Activated naive CD4-positive, alpha-beta T cell (primary cell): Measurements from ENCODE around the gene GPR65.
"Not testable (repeated sequence)": the region's sequence is repeated elsewhere in the genome, so short reads cannot be mapped to it uniquely, and the experiment has no call there.

Experiments
- DNase-seq, 4 experiments: peaks; one replicate each; lab custom pipeline; 2025; lab: John Stamatoyannopoulos, UW

GPR65 gene

DNA sequence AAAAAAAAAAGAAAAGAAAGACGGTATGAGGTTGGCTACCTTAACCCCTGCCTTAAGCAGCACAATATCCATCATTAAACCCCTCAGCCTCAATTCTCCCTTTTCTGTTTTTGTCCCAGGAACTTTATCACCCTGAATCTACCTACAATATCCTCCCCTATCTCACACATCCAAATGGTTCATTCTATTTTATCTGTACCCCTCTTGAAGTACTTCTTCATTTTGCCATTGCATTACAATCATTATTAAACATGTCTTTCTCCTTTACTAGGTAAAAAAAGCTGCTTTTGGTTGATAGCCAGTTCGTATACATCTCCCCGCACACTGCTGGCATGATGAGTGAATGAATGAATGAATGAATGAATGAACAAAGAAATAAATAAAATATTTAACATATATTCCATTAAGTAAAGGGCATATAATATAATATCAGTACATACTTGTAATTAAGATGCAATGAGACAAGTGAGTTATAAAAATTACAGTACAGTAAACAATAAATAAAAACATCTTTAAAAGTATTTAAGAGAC lies 364 bp upstream of the GPR65 start:
- no peak for DNase-seq

DNA sequence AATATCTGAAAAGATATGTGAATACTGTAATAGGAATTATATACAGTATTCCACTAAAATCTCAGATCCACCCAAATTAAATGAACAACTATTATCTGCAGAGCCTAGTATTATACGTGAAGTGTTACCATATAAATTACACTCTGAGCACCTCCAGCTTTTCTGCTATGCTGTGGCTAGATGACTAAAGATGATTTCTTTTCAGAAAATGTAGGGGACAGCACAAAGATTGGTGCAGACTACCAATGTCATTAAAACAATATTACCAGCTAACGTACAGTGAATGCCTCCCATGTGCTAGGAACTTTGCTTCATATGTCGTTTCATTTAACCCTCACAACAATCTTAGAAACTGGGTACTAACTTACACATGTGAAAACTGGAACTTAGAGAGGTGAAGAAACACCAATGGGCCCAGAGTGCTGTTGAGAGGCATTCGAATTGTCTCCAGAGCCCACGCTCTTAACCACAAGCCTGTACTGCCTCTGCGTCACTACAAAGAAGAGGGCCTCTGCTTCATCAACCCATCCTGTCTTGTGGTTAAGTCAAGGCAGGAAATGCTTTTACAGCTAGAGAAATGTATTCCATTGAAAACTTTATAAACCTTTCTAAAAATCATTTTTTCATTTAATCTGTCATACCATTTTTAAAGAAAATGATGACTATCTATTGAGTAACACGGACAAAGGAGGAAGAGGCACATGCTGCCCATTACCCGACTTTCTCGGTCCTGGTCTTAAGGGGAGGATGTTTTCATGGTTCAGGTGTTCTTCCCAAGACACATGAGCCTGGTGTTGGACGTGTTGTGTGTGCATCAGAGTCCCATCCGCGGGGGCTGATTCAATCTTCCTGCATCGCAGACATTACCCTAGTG lies 1.3 kb downstream of the GPR65 start:
- peak in 3 of 4 experiments; percentile 1 to 31 (median 6) for DNase-seq

DNA sequence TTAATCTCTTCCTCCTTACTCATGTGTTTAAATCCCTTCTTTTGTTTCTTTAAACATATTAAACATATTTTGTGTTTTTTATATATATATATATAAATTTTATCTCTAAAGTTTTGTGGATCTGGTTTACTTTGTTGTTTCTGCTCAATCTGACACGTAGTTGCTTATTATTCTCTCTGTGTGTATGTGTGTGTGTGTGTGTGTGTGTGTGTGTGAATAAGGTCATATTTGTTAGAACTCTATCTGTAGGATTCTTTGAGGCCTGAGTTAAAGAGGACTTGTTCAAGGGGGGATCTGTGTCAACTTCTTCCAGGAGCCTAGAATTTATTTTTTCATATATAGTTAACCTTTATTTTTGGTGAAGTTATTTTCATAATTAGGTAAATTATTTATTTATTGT lies 2.7 kb downstream of the GPR65 start:
- DNase-seq: no peak

DNA sequence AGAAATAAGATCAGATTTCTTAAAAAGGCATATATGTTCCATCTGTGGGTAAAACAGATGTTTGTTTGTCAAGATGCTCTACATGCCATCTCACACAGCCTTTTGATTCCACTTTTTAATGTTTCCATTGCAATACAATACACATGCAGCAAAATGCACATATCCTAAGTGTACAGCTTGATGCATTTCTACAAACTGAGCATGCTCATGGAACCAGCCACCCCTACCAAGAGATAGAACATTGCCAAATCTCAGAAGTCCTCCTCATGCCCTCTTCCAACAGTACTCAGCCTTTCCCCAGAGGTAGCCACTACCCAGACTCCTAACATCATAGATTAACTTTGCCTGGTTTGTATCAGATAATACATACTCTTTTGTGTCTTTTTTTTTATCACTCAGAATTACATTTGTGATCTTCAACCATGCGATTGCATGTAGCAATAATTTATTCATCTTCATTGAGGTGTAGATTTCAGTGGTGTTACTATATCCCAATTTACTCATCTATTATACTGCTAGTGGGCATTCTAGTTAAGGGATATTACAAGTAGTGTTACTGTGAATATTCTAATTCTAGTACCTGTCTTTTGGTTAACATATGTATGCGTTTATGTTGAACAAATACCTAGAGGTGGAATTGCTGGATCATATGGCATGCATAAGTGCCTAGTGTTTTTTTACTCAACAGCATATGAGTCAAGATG lies 3.3 kb downstream of the GPR65 start:
- DNase-seq: no peak

DNA sequence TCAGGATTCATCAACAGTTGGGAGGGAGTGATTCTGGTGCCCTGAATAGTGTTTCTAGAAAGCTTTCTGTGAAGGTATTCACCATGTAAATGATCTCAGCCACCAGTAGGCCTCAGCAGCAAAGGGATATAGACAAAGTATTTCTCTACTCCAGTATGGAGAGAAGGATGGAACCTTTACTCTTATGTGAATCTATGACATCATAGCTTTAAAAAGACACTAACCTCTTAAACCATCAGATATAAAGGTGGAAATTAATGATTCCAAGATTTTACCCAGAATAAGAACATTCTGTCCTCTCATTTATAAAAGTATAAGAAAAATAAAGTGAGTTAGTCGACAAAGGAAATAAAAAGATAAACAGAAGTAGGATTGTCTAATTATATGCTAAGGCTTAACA lies 4.6 kb downstream of the GPR65 start:
- no peak for DNase-seq

DNA sequence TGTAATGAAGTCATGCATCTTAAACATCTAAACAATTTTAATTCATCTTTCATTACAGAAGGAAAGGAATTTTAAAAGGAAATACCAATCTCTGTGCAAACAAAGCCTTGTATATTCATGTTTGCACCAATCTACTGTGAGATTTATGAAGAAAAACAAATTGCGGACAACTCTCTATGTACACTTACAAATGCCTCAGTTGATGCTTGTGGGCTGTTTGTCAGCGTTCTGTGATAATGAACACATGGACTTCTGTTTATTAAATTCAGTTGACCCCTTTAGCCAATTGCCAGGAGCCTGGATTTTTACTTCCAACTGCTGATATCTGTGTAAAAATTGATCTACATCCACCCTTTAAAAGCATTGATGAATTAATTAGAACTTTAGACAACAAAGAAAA lies 5.4 kb downstream of the GPR65 start:
- DNase-seq: no peak

DNA sequence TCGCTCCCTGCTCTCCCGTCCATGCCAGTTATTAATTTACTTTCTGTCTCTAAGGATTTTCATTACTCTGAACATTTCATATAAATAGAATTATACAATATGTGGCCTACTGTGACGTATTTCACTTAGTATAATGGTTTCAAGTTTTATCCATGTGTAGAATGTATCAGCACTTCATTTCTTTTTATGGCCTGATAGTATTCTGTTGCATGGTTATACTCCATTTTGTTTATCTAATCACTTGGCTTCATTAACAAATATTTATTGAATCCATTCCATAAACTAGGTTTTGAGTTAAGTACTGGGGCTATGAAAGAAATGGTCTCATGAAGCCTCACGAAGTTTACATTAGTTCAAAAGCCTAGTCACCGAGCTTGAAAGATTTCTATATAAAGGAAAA lies 7.6 kb downstream of the GPR65 start:
- no peak for DNase-seq

DNA sequence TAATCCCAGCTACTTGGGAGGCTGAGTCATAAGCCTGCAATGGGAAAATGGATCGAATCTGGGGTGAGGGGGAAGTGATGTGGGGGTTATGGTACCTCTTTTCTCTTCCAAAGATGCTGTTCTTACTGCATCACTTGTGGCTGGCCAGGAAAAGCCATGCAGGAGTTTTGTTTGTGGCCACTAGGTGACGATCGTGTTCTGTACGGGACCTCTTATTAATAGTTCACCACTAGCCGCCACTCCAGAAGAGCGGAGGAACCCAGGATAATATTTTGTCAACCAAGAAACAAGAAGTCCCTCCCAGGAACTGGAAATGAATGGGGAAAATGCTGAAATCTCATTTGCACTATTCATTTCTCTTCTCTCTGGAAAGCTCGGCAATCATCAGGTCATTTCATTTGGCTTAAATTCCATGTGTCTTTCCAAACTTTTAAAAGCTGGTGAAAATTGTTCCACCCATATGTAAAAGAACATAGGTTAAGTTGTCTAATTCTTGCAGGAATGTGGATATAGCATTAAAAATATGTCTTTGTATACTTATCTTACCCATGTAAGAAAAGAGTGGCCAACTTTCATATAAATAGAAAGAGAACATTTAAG lies 8.9 kb downstream of the GPR65 start:
- no peak for DNase-seq

DNA sequence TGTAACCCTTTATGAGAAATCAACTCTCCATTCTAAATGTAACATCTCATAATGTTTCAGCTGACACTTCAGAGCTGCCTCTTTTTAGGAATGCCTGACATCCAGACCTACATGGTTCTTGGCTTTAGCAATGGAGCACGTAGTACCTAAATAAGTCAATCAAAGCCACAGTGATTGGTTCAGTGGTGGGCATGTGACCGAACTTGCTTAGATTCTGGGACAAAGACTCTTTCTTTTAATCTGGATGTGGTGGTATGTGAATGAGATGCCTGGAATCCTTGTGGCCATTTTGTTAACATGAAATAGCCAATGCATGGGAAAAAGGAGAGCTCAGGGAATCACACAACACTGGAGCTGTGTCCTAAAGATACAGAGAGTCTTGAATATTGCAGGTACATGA lies 11.8 kb downstream of the GPR65 start:
- DNase-seq: no peak

DNA sequence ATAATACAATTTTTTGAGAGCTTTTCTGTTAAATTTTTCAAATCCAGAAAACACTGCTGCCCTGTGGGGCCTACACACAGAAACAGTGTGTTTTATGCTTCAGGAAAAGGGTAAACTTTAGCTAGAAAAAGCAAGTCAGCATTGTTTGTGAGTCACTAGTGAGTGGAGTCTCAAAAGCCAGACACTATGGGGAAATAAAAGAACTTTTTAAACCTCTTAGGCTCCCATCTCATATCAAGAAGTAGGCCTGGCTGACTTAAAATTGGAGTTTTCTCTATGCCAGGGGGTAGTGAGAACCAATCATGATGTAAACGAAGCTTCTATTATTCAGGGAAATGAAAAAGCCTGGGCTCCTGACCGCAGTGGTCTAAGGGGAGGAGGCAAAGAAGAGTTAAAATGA lies 12.6 kb downstream of the GPR65 start:
- DNase-seq: no peak

DNA sequence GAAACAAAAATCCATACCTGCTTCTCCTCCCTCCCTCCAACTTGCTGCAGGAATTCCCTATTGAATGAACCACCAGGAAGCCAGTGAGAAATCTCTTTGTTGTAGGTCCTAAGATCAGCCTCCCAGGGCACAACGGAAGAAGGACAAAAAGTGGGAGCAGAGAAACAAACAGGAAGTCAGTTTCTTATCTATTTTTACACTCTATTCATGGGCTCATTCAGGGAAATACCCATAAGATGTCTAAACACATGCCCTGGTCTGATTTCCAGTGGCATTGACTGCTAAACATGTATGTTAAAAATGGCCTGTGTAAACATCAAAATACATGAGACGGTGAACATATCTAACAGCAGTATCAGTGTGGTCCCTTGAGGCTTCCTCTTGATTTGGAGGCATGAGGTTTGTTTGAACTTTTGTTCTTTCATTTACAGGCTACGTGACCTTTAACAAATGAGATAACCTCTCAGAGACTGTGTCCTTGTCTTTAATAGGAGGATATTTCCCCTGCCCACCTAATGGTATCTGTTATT lies 18.8 kb downstream of the GPR65 start:
- DNase-seq: no peak

DNA sequence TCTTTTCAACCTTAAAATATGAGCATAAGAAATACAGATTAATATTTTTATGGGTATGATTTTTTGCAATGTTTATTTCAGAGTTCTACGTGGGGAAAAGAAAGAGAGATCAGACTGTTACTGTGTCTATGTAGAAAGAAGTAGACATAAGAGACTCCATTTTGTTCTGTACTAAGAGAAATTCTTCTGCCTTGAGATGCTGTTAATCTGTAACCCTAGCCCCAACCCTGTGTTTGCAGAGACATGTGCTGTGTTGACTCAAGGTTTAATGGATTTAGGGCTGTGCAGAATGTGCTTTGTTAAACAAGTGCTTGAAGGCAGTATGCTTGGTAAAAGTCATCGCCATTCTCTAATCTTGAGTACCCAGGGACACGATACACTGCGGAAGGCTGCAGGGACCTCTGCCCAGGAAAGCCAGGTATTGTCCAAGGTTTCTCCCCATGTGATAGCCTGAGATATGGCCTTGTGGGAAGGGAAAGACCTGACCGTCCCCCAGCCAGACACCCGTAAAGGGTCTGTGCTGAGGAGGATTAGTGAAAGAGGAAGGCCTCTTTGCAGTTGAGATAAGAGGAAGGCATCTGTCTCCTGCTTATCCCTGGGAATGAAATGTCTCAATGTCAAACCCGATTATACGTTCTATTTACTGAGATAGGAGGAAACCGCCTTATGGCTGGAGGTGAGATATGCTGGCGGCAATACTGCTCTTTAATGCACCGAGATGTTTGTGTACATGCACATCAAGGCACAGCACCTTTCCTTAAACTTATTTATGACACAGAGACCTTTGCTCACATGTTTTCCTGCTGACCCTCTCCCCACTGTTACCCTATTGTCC lies 19.5 kb downstream of the GPR65 start:
- DNase-seq: not testable (repeated sequence)

DNA sequence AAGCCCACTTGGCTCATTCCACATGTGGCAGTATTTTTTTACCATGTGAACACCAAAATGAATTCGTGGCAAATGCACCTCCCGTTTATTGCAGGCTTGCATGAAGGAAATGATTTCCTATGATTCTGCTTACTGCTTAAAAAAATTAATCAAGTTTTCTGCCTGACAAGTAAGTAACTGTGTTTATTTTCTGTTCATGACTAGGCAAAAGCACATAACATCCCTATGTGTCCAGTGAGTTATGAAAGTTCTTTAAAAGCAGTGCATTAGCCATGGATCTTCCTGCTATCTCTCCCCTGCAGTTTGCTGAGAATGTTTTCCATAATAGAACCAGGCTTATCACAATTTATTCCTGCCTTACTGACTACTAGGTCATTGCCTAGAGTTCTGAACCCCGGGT lies 20.4 kb downstream of the GPR65 start:
- DNase-seq: no peak

DNA sequence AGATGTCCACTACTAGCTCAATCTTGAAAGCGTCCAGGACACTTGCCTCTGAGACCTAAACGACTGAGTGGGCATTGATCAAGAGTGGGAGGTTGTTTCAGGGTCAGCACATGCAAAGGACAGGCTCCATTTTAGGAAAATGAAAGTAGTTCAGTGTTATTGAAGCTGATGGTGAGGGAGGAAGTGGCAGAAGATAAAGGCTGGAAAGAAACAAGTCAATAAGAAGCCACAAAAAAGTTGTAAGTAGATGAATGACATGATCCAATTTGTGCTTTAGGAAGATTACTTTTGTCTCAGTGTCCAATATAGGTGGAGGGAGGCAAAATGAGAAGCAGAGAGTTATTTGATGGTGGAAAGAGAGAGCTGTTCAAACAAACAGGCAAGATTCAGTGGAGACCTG lies 22.0 kb downstream of the GPR65 start:
- DNase-seq: no peak

DNA sequence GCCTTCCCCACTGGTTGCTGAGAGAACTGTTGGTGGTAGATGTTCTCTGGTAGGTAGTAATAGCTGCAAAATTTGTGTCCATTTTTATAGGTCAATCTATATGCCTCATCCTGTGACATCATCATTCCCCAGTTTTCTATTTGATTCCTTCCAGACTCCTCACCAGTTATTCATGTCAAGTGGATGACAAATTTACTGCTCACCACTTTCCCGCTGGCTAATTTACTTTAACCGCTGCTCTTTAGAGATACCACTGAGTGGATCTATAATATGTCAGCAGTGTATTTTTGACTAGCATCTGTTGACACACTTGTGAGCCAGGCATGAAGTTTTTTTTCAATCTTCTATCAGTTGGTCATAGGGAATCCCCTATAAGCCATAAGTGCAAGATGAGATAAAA lies 24.6 kb downstream of the GPR65 start:
- no peak for DNase-seq

DNA sequence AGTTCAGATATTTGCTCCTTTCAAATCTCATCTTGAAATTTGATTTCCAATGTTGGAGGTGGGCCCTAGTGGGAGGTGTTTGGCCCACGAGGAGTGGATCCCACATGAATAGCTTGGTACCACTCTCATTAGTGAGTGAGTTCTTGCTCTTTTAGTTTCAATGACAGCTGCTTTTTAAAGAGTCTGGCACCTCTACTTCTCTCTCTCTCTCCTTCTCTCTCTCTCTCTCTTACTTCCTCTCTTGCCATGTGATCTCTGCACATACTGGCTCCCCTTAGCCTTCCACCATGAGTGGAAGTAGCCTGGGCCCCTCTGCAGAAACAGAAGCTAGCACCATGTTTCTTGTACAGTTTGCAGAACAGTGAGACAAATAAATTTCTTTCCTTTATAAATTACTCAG lies 25.1 kb downstream of the GPR65 start:
- no peak for DNase-seq

DNA sequence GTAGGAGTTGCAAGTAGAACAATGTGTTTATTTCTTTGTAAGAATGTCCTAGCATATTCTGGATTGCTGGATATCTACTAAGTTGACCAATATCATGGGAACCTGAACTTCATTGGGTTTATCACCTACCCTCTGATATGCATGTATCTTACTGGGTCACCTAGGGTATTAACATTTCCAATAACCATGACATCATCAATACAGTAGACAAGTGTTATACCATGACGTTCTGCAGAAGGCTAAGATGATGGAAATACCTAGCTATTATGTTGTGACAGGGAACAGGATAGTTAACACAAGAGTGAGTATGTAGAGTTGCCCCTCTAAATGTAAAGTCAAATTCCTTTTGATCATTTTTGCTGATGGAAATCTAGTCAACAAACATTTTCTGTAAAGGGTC lies 26.0 kb downstream of the GPR65 start:
- no peak for DNase-seq

DNA sequence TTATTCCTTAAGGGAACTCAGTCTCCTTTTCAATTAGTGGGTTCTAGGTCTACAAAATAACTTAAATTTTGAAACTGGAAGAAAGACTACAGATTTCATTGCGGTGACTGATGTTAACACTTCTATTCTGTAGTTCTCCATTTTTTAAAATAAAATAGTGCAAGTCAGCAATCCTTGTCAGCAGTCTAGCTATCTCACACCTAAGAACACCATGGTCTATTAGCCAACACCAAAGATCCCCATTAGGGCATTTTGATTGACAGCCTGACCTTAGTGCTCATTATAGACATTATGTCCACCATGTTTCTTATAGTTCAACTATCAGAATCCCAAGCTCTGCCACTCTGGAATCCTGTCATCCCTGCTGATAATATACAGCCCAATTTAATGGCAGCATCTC lies 27.4 kb downstream of the GPR65 start:
- DNase-seq: no peak

DNA sequence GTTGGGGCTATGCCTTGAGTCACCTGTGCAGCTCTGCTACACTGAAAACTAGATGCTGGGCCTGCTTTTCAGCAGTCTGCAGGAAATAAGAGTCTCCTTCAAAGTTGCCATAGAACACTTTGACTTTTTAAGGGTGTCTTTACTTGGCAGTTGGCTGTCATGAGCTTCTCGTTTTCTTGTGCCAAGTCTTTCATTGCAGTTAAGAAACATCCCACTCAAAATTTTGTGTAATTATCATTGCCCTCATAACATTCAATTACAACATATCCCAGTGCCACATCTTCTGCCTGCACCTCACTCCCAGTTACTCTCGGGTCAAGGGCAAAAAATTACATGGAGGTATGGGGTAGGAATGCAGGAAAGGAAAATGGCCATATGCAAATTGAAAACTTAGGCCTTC lies 29.1 kb downstream of the GPR65 start:
- no peak for DNase-seq

DNA sequence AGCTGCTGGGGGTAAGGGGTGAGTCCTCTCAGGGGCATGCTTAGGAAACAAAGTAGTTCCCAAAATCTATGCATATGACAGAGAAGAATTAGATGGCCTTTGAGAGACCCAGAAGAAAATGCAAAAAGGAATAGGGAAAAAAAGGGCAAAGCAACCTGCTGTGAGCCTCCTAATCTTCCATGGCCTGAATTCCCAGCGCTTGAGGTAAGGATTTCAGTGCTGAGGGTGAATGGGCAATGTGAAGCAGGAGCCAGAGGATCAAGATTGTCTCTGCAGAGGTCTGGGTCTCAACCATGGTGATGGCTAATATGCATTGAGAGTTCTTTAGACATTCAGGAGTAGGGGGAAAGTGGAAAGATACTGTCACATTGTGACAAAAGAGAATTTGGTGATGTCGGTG lies 31.5 kb downstream of the GPR65 start:
- no peak for DNase-seq

DNA sequence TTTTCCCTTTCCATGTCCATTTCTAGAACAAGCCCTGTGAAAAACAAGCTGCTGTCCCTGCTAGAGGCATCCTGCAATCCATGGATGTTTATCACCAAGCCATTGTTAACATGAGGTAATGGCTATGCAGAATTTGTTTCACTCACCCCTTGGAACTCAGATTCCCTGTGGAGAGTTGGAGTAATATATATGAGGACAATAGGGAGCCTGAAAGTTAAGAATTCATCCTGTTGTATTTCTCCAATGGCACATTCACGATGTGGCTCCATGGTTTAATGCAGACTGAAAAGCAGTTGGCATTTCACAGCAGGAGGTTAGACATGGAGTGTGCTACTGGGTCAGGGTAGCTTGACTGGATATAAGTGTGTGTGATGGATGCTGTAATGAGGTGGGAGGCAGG lies 32.4 kb downstream of the GPR65 start:
- DNase-seq: no peak

DNA sequence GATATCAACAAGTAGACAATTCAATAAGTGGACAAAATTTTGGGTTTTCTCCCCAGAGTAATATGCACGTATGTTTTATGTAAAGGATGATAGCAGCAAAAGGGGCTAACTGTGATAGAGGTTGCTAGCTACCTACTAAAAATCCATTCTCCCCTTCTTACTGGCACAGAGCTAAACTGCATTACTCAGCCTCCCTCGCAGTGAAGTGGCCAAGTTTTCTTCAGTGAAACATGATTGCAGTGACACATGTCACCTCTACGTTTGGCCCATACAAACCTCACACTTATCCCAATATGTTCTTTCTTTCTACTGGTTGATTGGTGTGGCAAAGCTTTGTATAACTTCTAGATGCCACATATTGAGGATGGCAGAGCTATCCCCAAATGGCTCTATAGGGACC lies 34.3 kb downstream of the GPR65 start:
- no peak for DNase-seq
